Neutrophil (primary cell): Measurements from ENCODE around the gene GAK.

ENCODE experiments used
- H3K27ac ChIP-seq: fragments of 200-600 bp; sonication (generic); 2 replicates; pipeline ENCODE4 v1.5.1; 2016; ENCODE audit warnings: mild to moderate bottlenecking, moderate library complexity
- H3K27me3 ChIP-seq: fragments of 200-600 bp; sonication (generic); 2 replicates; pipeline ENCODE4 v1.6.0; 2016; ENCODE audit warnings: mild to moderate bottlenecking
- H3K36me3 ChIP-seq: fragments of 200-600 bp; sonication (generic); 2 replicates; pipeline ENCODE4 v1.5.1; 2017
- H3K4me1 ChIP-seq, 2 experiments: fragments of 200-600 bp in 1 of 2; sonication (generic) in 1 of 2; 1 replicate in 1 of 2; 2 replicates in 1 of 2; pipeline versions ENCODE4 v1.5.1 to v1.6.1; 2013 to 2016; ENCODE audit warnings: low read depth in 1 of 2, low read length in 1 of 2, mild to moderate bottlenecking in 1 of 2, moderate library complexity in 1 of 2; ENCODE audit not compliant: control insufficient read depth in 1 of 2, insufficient read depth in 1 of 2
- H3K4me3 ChIP-seq, 2 experiments: fragments of 200-600 bp in 1 of 2; sonication (generic) in 1 of 2; 1 replicate in 1 of 2; 2 replicates in 1 of 2; pipeline ENCODE4 v1.5.1; 2013 to 2016; ENCODE audit warnings: low read depth in 1 of 2, low read length in 1 of 2, mild to moderate bottlenecking in 1 of 2, moderate library complexity in 1 of 2
- H3K9me3 ChIP-seq: fragments of 200-600 bp; sonication (generic); 2 replicates; pipeline ENCODE4 v1.5.1; 2016
- TF ChIP-seq, protein P1 (sequence below): fragments of 200-600 bp; sonication (generic); IDR thresholded peaks from 2 replicates; pipeline ENCODE4 v1.5.1; 2016; ENCODE audit warnings: antibody characterized with exemption

Gene GAK

DNA sequence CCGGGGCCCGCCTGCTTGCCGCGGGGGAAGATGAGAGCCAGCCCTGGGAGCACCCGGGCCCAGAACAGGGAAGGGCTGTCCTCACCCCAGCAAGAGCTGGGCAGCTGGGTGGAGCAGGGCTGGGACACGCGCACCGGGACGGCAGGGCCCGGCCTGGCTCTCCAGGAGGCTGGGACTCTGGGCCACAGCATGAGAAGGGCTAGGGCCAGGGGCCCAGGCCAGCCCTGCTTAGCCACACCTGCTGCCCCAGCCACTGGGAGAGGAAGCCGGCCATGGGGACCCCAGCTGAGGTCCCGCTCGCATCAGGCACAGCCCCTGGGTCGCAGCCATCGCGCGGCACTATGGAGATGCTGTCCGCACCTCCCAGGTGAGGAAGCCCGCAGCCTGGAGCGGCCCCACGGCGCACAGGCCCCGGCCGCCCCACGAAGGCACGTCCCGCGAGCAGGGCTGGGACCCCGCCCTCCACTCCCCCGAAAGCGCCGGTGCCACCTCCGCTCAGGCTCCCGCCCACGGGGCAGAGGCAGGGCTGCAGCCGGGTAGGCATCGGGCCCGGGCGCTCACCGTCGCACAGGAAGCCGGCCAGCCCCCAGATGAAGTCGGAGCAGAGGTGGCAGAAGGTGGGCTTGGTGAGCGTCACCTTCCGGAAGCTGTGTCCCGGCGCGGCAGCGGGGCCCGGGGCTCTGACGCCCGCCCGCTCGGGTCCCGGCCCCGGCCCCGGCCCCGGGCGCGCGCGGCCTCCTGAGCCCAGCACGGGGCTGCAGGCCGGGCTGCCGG is 40.7 kb upstream of the GAK start:
- H3K4me1 ChIP-seq: peaks cover 8 to 17% of the 10 kb centered on the region in 2 experiments
- peaks cover 58% of the 10 kb centered on the region for H3K27me3 ChIP-seq
- H3K36me3 ChIP-seq: no peaks in the 10 kb centered on the region
- no peaks in the 10 kb centered on the region for H3K9me3 ChIP-seq
- TF ChIP-seq, protein P1, sequence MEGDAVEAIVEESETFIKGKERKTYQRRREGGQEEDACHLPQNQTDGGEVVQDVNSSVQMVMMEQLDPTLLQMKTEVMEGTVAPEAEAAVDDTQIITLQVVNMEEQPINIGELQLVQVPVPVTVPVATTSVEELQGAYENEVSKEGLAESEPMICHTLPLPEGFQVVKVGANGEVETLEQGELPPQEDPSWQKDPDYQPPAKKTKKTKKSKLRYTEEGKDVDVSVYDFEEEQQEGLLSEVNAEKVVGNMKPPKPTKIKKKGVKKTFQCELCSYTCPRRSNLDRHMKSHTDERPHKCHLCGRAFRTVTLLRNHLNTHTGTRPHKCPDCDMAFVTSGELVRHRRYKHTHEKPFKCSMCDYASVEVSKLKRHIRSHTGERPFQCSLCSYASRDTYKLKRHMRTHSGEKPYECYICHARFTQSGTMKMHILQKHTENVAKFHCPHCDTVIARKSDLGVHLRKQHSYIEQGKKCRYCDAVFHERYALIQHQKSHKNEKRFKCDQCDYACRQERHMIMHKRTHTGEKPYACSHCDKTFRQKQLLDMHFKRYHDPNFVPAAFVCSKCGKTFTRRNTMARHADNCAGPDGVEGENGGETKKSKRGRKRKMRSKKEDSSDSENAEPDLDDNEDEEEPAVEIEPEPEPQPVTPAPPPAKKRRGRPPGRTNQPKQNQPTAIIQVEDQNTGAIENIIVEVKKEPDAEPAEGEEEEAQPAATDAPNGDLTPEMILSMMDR: no peak
- H3K27ac ChIP-seq: peak overlapping the region; percentile 56
- peak overlapping the region; percentile 67 to 79 for H3K4me3 ChIP-seq

DNA sequence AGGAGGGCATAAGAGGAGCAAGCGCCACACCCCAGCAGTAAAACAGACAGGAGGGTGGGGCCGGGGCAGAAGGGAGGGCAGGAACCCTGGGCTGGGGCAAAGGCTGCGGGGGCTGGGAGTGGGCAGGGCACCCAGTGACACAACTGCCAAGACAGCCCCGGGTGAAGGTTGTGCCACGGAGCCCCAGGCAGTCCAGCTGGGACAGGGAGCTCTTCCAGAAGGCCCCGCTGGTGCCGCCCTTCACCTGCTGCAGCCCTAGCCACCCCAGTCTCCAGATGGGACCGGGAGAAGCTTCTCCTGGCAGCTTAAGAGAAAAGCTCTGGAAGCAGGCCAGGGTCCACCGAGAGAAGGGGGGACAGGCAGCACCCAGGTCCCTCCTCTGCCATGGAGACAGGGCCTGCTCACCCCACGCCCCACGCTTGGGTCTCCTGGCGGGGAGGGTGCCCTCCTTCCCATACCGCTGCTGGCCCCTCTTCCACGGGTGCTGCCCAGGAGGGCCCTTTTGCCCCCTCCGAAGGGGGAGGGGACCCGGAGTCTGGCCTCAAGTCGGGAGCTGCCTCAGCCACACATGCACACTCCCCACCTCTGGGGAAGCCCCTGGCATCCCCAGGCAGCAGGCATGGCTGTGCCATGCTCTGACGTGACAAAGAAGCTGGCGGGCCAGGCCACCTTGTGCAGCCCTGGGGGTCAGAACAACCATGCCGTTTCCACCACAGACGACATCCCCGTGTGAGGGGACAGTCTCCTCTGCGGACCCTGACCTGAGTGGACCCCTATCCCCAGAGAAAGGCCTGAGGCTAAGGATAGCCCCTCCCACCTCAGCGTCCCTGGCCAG is 39.8 kb upstream of the GAK start:
- TF ChIP-seq, protein P1: no peak
- H3K27ac ChIP-seq: no peak overlapping the region
- peak overlapping the region in 1 of 2 experiments; percentile 79 for H3K4me3 ChIP-seq
- no peaks in the 10 kb centered on the region for H3K9me3 ChIP-seq
- H3K4me1 ChIP-seq: peaks cover 8 to 17% of the 10 kb centered on the region in 2 experiments
- peaks cover 9% of the 10 kb centered on the region for H3K36me3 ChIP-seq
- peaks cover 68% of the 10 kb centered on the region for H3K27me3 ChIP-seq

DNA sequence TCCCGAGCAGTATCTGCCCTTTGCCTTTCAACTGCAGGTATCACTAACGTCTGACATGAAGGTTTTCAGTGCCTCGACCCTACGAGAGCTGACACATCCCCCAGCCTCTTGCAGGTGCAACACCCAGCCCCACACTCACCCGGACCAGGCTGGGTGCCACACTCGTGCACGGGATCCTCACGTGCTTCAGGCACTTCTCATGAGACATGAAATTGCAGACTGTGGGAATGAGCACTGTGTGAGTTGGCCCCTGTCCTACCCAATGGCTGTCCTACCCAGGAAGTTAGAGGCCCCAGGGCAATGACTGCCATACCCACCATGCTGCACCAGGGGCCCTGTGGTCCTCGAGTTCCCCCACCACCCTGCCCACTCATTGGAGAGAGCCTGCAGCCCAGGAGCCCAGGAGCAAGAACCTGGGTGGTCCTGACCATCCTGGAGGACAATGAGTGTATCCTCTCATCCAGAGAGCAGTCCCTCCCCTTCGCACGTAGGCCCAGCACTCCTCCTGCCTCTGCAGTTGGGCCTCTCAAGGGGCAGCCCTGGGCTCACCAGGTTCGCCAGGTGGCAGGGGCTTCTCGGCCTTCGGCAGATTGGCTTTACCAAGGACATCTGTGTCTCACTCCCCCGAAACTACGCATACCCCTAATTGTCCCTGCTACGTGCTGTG is 38.9 kb upstream of the GAK start:
- Histone ChIP-seq H3K4me1 (peaks cover 8 to 17% of the 10 kb centered on the region in 2 experiments), H3K9me3 (no peaks in the 10 kb centered on the region), H3K36me3 (peaks cover 18% of the 10 kb centered on the region), H3K27me3 (peaks cover 74% of the 10 kb centered on the region), H3K4me3 (no peak overlapping the region), H3K27ac (no peak overlapping the region)
- TF ChIP-seq, protein P1: no peak

DNA sequence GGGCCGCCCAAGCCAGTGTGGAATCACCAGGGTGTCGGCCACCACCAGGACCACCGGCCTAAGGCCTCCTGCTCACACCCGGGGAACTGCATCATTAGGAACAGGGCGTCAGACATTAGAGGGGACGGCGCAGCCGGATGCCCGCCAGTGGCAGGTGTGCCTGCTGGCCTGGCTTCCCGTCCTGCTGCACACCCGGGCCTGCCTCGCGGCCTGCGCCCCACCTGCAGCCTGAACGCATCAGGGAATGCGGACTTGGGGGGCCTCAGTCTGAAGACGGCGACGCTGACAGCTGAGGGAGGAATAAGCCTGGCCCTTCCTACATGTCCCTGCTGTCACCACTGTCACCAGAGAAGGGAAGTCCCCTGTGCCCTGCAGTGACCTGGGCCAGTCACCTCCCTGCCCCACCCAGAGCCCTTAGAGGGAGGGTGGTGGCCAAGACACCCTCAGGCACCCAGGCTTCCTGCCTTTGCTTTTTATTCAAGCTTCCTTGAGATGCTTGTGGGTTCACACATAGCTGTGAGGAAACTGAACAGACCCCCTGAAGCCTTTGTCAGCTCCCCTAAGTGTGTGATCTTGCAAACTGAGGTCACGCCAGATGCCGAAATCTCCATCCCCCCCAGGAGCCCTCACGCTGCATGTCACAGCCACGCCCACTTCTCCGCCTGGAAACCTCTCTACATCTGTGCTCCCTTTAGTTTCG is 38.1 kb upstream of the GAK start:
- no peak overlapping the region for H3K27ac ChIP-seq
- H3K36me3 ChIP-seq: peaks cover 25% of the 10 kb centered on the region
- H3K4me3 ChIP-seq: no peak overlapping the region
- TF ChIP-seq, protein P1: no peak
- H3K4me1 ChIP-seq: peaks cover 8 to 17% of the 10 kb centered on the region in 2 experiments
- H3K9me3 ChIP-seq: no peaks in the 10 kb centered on the region
- H3K27me3 ChIP-seq: peaks cover 74% of the 10 kb centered on the region
